ENCODE data around the gene PEX7.
A peak's percentile ranks its signal among the peaks of the same experiment; 100 is the strongest.

Gene PEX7

DNA sequence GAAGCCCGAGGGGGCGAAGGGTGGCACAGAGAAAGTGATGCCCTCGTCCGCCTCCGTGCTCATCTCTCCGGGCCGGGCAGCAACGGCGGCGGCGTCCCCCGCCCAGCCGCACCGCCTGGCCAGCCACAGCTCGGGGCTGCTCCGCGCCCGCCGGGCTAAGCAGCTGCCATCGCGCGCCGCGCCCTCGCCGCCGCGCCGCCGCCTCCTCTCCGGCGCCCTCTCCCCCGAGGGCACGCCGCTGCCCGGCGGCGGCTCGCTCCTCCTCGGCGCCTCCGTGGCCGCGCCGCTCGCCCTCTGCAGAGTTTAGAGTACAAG is 30.3 kb upstream of the PEX7 start:
- TF ChIP-seq TCF12 (IDR thresholded peaks at IDR 0.05; ENCODE audit: low read depth) (no peak), CEBPB (IDR thresholded peaks at IDR 0.05) (no peak), EGR1 (IDR thresholded peaks at IDR 0.05) (no peak), NFIC (IDR thresholded peaks at IDR 0.05) (no peak), TEAD4 (IDR thresholded peaks at IDR 0.05) (no peak), ZBTB7A (IDR thresholded peaks at IDR 0.05; ENCODE audit: low read depth) (no peak), CREB1 (IDR thresholded peaks at IDR 0.05; ENCODE audit: low read depth) (no peak), EP300 (IDR thresholded peaks at IDR 0.05; ENCODE audit: borderline replicate concordance) (no peak), RAD21 (IDR thresholded peaks at IDR 0.05; ENCODE audit: low read depth) (no peak), FOXM1 (IDR thresholded peaks at IDR 0.05; ENCODE audit: borderline replicate concordance, low read depth) (no peak)
- TF ChIP-seq, protein P1, sequence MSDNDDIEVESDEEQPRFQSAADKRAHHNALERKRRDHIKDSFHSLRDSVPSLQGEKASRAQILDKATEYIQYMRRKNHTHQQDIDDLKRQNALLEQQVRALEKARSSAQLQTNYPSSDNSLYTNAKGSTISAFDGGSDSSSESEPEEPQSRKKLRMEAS (IDR thresholded peaks at IDR 0.05) = no peak
- TF ChIP-seq, protein P2, sequence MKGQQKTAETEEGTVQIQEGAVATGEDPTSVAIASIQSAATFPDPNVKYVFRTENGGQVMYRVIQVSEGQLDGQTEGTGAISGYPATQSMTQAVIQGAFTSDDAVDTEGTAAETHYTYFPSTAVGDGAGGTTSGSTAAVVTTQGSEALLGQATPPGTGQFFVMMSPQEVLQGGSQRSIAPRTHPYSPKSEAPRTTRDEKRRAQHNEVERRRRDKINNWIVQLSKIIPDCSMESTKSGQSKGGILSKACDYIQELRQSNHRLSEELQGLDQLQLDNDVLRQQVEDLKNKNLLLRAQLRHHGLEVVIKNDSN (IDR thresholded peaks at IDR 0.05) = no peak

DNA sequence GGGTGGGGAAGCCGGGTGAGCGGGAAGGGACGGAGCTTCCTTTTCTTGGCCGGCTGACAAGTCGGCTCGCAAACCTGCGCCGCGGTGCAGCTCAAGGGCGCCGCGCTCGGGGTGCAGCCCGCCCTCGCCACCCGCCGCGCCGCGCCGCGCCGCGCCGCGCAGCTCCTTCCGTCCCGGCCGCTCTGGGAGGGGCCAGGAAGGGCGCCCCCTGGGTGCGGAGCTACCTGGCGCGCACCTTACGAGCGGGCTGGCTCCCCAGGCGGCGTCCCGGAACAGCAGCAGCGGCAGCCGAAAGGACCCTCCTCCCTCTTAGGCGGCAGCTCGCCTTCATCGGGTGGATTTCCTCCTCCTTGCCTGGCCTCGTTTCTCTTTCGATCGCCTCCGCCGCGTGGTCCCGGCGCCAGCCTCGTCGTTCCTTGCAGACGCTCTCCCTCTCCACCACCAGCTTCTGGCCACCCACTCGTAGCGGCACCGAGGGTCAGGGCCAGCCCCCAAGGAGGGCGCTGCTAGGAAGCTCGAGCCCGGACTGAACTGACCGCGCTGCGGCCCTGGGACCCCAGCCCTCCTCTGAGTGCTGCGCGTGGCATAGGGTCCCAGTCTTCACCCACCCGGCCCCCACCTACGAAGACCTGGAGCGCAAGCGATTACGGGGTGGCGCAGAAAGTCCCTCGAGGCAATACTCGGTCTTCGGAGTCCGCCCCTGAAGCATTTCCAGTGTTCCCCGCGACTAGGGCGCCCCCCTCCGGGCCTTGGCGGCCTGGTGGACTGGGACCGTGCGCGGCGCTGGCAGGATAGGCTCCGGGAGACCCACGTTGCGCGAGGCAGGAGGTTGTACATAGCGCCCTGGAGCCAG is 29.8 kb upstream of the PEX7 start, which contains the start of gene MAP3K5:
Gene MAP3K5, minus strand, starts transcription at position 68 of the 853 bp plus-strand sequence. CDS start 320 bp downstream, outside the sequence.
- TF ChIP-seq TEAD4 (IDR thresholded peaks at IDR 0.05) (peak; percentile 26; the same call in 1 of the 2 replicates), RAD21 (IDR thresholded peaks at IDR 0.05; ENCODE audit: low read depth) (peak; percentile 86), FOXM1 (IDR thresholded peaks at IDR 0.05; ENCODE audit: borderline replicate concordance, low read depth) (no peak), ZBTB7A (IDR thresholded peaks at IDR 0.05; ENCODE audit: low read depth) (peak; percentile 88; the same call in 1 of the 2 replicates), EP300 (IDR thresholded peaks at IDR 0.05; ENCODE audit: borderline replicate concordance) (no peak), EGR1 (IDR thresholded peaks at IDR 0.05) (peak; percentile 9; the same call in 1 of the 2 replicates), CREB1 (IDR thresholded peaks at IDR 0.05; ENCODE audit: low read depth) (0 out of 2 replicates have a peak, but pooled peaks have one; percentile 32), NFIC (IDR thresholded peaks at IDR 0.05) (peak; percentile 51), YY1 (IDR thresholded peaks at IDR 0.05; ENCODE audit: low read depth) (peak; percentile 28; the same call in 1 of the 2 replicates), TCF12 (IDR thresholded peaks at IDR 0.05; ENCODE audit: low read depth) (peak; percentile 13; the same call in 1 of the 2 replicates), CEBPB (IDR thresholded peaks at IDR 0.05) (no peak), TAF1 (IDR thresholded peaks at IDR 0.05; ENCODE audit: low read depth) (peak; percentile 37; the same call in 1 of the 2 replicates)
- TF ChIP-seq, protein P2 (IDR thresholded peaks at IDR 0.05) = no peak
- TF ChIP-seq, protein P3, sequence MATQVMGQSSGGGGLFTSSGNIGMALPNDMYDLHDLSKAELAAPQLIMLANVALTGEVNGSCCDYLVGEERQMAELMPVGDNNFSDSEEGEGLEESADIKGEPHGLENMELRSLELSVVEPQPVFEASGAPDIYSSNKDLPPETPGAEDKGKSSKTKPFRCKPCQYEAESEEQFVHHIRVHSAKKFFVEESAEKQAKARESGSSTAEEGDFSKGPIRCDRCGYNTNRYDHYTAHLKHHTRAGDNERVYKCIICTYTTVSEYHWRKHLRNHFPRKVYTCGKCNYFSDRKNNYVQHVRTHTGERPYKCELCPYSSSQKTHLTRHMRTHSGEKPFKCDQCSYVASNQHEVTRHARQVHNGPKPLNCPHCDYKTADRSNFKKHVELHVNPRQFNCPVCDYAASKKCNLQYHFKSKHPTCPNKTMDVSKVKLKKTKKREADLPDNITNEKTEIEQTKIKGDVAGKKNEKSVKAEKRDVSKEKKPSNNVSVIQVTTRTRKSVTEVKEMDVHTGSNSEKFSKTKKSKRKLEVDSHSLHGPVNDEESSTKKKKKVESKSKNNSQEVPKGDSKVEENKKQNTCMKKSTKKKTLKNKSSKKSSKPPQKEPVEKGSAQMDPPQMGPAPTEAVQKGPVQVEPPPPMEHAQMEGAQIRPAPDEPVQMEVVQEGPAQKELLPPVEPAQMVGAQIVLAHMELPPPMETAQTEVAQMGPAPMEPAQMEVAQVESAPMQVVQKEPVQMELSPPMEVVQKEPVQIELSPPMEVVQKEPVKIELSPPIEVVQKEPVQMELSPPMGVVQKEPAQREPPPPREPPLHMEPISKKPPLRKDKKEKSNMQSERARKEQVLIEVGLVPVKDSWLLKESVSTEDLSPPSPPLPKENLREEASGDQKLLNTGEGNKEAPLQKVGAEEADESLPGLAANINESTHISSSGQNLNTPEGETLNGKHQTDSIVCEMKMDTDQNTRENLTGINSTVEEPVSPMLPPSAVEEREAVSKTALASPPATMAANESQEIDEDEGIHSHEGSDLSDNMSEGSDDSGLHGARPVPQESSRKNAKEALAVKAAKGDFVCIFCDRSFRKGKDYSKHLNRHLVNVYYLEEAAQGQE (IDR thresholded peaks at IDR 0.05; ENCODE audit: low read depth) = no peak
- TF ChIP-seq, protein P1 (IDR thresholded peaks at IDR 0.05) = peak; percentile 86

DNA sequence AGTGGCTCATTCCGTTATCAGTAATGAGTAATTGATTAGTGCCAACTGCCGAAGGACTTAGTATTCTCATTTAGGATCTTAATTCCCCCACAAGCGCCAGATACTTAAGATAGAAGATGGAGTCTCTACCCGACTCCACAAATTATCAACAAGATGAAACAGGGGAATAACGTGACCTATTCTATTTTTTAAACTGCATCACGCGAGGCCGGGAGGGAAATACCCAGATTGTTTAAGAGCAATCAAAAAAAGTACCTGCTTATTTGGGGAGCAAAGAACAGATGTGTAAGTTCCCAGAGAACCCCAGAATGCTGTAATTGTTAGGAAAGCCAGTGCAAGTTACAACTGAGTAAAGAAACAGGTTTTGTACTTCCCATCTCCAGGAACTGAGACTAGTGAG is 29.0 kb upstream of the PEX7 start:
- TF ChIP-seq ZBTB7A (IDR thresholded peaks at IDR 0.05; ENCODE audit: low read depth) (no peak), TEAD4 (IDR thresholded peaks at IDR 0.05) (no peak), YY1 (IDR thresholded peaks at IDR 0.05; ENCODE audit: low read depth) (no peak), EP300 (IDR thresholded peaks at IDR 0.05; ENCODE audit: borderline replicate concordance) (no peak), NFIC (IDR thresholded peaks at IDR 0.05) (no peak), RAD21 (IDR thresholded peaks at IDR 0.05; ENCODE audit: low read depth) (no peak), EGR1 (IDR thresholded peaks at IDR 0.05) (no peak), TCF12 (IDR thresholded peaks at IDR 0.05; ENCODE audit: low read depth) (no peak)
- TF ChIP-seq, protein P3 (IDR thresholded peaks at IDR 0.05; ENCODE audit: low read depth) = no peak
- TF ChIP-seq, protein P2 (IDR thresholded peaks at IDR 0.05) = no peak

DNA sequence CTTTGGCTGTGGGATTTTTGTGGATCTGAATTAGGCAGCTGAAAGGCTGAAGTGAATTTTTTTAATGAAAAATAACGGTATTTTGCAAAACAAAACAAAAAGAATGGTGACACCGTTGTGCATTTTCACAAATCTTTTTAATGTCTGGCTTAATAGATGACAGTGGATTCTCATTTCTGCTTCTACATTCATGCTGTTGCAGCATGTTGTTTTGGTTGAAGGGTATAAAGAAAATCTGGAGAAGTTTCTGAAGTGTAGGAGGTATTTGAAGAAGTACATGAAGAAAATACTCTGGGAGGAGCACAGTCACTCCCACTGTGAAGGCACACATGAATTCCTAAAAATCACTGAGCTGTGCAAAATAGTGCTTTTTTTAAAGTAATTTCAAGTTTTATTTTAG is 27.0 kb upstream of the PEX7 start:
- TF ChIP-seq YY1 (IDR thresholded peaks at IDR 0.05; ENCODE audit: low read depth) = no peak
- TF ChIP-seq TEAD4 (IDR thresholded peaks at IDR 0.05) = no peak
- TF ChIP-seq RAD21 (IDR thresholded peaks at IDR 0.05; ENCODE audit: low read depth) = no peak
- TF ChIP-seq, protein P1 (IDR thresholded peaks at IDR 0.05) = no peak
- no peak for TF ChIP-seq CEBPB (IDR thresholded peaks at IDR 0.05)
- no peak for TF ChIP-seq FOXM1 (IDR thresholded peaks at IDR 0.05; ENCODE audit: borderline replicate concordance, low read depth)
